GM19468 (cell line): ENCODE measurements around the gene DENND6B.
"Not testable (repeated sequence)": the region's sequence is repeated elsewhere in the genome, so short reads cannot be mapped to it uniquely, and the experiment has no call there.

Source experiments
- ATAC-seq: cut with Tn5 transposase; IDR thresholded peaks from one replicate; pipeline ENCODE4 v1.9.1; 2021; ENCODE audit warnings: mild to moderate bottlenecking, moderate library complexity, moderate number of reproducible peaks; ENCODE audit not compliant: unreplicated experiment; ENCODE audit errors: extremely low read depth

The DENND6B gene

DNA sequence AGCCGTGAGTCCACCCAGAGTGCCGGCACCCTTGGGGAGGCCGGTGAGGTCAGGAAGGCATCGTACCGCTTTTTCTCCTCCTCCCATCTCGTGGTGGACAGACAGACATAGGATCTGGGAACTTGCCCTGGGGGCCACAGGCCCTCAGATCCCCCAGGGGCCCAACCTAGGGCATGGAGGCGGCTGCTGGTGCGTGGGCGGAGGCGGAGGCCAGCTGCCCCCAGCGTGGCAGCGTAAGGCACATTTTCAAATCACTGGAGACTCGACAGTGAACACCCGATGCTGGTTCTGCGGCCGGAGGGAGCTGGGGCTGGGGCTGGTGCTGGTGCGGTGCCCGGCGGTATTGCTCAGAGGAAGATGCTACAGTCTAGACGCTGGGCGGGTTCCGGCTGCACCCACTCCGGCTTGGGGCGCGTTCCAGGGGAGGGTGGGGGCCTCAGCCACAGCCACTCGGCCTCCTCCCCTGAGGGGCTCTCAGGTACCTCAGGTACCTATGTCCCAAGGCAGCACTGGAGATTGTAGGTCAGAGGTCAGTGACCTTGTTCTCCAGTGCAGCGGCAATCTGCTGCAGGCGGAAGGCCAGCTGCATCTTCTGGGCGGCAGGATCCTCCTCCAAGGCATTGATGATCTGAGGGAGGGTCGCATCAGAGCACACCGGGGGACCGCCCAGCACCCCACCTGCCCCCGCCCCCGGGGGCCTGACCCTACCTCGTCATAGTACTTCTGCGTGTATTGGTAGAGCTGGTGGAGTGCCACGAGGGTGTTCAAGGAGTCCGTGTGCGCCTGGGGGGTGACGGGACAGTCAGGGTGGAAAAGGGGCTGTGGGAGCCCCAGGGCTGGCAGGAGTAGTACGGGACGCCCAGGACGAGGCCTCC is 51.4 kb downstream of the DENND6B start:
- ATAC-seq: no peak

DNA sequence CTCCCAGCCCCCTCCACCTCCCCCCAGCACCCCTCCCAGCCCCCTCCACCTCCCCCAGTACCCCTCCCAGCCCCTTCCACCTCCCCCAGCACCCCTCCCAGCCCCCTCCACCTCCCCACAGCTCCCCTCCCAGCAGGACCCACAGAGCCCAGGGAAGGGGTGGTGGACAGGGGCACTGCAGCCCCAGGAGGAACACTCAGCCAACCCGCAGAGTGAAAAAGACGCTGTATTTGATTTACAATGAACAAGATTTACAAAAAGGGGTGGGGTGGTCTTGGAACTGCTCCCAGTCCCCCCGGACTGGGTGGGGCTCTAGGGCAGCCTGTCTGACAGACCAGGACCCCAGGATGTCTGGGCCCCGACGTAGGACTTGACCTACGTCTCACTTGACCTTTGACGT is 52.0 kb downstream of the DENND6B start:
- no peak for ATAC-seq

DNA sequence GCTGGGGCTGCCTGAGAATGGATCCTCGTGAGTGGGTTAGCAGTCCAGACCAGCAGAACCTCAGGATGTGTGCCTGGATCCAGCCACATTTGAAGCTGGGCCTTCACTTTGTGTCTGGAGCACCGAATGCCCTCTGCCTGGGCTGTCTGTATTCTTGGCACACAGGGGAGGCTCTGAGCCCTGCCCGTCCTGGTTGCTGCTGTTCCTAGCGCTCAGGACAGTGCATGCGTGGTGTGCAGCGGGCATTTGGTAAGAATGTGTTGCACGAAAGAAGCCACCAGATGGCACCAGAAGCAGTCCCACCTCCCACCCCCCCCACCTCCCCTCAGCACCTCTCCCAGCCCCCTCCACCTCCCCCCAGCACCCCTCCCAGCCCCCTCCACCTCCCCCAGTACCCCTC is 52.5 kb downstream of the DENND6B start:
- ATAC-seq: no peak

DNA sequence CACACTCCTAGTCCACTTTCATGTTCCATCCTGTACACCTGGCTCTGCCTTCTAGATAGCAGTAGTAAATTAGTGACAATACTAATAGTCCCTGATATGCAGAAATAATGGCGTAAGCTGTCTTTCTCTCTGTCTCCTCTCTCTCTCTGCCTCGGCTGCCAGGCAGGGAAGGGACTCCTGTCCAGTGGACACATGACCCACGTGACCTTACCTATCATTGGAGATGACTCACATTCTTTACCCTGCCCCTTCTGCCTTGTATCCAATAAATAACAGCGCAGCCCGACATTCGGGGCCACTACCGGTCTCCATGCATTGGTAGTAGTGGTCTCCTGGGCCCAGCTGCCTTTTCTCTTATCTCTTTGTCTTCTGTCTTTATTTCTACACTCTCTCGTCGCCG is 53.0 kb downstream of the DENND6B start:
- not testable (repeated sequence) for ATAC-seq

DNA sequence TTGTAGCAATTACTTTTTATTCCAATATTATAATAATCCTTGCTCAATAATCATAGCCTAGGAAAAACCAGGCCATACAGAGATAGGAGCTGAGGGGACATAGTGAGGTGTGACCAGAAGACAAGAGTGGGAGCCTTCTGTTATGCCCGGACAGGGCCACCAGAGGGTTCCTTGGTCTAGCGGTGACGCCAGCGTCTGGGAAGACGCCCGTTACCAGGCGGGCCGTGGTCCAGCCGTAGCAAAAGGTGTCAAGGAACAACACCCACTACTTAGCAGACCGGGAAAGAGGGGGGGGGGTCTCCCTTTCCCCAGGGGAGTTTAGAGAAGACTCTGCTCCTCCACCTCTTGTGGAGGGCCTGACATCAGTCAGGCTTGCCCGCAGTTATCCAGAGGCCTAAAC is 53.5 kb downstream of the DENND6B start:
- not testable (repeated sequence) for ATAC-seq

DNA sequence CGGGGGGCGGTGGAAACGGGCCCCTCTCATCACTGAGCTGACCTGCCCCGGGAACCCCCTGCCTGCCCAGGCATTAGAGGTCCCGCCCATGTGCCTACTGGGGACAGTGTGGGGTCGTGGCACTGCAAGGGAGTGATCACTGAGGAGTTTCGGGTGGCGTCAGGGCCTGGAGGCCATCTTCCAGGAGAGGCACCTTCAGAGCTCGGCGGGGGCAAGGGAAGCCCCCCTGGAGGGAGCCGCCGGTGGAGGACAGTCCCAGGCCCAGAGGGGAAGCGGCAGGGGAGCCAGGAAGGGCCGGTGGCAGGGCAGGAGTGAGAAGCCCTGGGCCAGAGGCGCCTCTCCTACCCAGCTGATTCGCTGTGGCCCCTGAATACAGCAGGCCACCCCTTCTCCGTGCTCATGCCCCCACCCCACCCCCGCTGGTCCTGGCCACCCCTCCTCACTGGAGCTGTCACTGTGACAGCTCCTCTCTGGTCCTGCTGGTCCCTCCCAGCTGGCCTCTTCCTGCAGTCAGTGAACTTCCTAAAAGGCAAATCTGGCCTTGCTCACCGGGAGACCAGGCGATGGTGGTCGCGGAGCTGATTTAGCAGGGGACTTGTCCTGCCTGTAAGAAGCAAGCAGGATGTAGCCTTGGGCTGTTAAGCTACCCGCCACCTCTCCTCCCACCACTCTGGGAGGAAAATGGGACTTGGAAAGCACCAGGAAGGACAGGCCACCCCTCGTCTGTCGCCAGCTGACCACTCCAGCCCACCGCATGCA is 54.6 kb downstream of the DENND6B start:
- ATAC-seq: no peak

DNA sequence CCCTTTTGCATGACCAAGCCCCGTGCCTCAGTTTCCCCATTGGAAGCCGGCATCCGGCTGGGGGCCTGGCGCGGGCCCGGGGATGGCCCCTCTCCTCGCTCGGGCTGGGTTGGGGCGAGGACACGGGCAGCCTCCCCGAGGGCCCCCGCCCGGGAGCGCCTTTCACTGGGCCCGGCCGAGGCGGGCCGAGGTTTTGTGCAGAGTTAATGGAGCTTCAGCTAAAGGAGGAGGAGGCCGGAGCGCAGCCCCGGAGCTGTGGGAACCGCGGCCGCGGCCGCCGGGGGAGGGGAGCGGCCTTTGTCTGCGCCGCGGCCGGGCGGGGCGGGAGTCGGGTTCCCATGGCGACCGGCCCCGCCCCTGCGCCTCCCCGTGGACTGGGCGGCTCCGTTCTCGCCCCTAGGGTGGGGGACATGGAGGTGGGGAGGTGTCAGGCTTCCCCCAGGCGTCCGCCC is 55.3 kb downstream of the DENND6B start:
- no peak for ATAC-seq

DNA sequence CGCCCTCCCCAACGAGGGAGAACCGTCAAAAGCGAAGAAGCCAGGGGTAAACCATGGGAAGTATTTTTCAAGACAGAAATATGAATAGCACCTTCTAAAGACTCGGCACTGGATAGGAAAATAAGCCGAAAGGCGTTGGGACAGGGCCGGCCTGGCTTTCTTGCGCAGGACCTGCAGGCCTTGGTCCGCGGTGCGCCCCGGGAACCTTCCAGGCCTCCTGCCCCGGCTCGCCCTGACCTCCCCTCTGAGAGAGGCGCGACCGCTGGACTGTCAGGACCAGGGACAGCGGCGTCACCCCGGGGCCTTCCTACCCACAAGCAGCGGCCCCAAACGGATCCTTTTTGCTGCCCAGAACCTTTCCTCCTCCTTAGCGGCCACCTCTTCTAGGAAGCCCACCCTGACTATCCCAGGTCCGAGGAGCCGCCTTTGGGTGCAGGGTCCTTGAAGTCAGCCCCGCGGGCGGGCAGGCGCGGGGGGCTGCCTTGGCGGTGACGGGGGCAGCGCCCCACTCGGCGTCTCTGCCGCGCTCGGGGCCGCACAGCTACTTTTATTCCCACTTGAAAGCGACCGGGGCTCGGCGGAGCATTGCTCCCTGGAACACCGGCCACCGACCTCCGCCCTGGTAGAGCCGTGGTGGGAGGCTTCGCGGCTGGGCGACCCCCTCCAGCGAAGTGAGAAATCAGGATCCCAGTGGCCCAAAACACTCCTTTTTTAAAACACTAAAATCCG is 56.0 kb downstream of the DENND6B start:
- no peak for ATAC-seq

DNA sequence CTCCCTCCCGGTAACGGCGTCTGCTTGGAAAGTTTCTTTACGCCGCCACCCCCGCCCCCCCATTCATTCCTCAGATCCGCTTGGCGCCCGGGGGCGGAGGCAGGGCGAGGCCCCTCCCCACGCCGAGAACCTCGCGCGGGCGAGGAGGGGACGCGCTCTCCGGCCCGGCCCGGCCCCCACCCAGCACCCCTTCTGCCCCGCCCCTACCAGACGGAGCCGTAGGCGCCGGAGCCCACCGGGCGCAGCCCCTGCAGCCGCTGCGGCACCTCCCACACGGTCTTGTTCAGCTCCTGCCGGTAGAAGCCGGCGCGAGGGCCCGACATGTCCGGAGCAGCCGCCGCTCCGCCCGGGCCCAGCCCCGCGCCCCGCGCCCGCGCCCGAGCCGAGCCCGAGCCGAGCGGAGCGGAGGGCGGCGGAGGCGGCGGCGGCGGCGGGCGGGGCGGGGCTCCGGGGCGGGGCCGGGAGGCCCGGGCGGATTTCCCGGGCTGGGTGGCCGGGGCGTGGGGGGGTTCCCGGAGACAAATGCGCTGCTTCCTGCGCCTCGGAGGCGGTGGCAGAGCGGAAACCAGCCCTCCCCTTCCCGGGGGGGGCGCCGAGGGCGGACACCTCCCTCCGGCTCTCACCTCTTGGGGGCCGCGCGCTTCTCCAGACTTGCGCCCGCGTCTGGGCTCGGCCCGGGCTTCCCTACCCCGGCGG is 56.7 kb downstream of the DENND6B start, which contains the start of gene MAPK11:
TSS of gene MAPK11 (minus strand) at position 411 of the 696 bp plus-strand sequence. CDS start at position 323, 88 bp downstream.
- no peak for ATAC-seq

DNA sequence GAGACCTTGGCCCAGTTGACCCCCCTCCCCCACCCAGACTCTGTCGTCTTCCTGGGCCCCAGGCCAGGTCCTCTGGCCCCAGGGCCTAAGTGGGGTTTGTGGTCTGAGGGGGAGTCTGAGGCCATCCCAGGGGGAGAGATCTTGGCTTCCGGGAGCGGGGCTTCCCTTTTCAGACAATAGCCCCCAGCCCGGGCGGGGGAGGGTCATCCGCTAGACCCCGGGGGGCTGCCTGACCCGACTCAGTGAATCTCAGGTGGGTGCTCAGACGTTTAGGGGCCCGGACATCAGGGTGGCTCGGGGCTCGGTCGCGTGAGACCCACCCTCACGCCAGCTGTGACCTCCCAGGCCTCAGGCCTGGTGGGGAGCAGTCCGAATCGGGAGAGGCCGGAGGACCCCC is 57.2 kb downstream of the DENND6B start:
- ATAC-seq: no peak

DNA sequence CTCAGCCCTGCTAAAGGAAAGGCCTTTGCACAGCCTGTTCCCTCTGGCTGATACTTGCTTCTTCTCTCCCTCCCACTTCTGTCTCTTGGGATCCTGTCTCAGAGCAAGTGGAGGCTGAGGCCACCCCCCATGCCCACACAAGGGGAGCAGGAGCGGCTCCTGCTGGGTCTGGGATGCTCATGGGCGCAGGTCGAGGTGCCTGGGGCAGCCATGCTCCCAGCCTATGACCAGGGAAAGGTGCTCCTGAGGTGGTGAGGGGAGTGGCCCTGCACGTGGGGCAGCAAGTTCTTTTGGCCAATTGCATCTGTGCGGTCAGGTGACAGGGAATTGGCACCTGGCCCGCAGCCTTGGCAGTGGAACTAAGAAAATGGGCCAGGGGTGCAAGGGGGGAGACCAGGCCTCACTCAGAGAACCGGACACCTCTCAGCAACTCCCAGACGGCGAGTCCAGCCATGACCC is 58.1 kb downstream of the DENND6B start:
- no peak for ATAC-seq

DNA sequence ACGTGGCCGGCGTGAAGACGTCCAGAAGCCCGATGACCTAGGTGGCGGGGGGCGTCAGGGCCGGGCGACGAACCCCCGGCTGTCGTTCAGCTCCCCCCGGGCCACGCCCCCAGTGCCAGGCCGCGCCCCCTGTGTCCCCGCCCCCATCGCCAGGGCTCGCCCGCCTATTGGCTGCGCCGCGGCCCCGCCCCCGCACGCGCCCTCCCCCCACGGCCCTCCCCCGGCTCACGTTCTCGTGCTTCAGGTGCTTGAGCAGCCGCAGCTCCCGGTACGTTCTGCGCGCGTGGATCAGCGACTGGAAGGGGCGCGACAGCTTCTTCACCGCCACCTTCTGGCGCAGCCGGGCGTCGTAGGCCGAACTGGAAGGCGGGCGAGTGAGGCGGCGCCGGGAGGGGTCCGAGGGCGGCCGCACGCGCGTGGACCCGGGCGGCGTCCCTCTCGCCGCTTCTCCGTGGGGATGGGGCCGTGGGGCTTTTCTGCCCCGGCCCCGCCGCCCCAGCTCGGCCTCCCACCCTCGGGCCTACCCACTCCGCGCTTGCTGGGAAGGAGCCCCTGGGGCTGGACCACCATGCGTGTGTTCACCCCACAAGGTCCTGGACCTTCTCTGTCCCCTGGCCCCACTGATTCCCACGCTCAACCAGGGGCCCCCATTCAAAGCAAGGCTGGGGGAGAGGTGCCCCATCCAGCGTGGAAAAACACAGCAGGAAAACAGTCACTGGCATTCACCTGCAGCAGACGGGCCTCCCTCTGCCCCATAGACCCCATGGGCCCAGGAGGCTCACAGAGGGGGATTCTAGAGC is 59.0 kb downstream of the DENND6B start:
- no peak for ATAC-seq

DNA sequence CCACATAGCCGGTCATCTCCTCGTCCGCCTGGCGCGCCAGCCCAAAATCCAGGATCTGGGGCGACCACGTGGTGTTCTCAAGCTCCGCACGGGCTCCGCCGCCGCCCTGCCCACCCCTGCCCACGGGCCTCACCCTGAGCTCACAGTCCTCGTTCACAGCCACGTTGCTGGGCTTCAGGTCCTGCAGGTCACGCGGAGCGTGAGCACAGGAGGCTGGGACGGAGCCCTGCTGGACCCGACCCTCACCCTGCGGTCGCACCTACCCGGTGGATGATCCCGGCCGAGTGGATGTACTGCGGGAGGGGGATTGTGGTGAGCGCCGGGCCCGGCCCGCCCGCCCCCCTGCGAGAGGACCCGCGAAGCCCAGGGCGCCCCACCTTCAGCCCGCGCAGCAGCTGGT is 59.8 kb downstream of the DENND6B start:
- ATAC-seq: no peak

DNA sequence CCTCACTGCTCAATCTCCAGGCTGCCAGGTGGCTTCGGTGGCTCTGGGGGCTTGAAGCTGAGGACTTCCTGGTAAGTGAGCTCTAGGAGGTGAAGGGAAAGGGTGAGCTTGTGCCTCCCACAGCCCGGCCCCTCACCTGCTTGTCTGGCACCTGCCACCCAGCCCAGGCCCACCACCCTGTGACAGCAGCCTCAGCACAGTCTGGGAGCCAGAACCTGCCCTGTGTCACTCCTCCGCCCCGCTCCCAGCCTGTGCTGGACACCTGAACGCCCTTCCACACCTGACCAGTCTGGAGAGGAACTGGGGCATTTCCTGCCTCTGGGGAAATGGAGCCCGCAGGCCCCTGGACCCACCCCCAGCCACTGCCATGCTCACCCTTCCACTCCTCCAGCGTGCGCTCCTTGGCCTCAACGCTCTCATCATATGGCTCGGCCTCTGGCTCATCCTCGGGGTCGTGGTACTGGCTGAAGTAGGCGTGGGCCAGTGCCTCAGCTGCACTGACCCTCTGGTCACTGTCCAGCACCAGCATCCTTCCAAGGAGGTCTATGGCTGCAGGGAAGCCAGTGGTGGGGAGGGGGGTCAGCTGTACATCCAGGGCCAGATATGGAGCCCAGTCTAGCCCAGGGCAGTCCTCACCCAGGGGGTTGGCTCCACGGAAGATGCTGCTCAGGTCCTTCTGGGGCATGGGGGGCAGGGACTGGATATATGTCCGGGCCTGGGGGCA is 61.7 kb downstream of the DENND6B start:
- no peak for ATAC-seq

DNA sequence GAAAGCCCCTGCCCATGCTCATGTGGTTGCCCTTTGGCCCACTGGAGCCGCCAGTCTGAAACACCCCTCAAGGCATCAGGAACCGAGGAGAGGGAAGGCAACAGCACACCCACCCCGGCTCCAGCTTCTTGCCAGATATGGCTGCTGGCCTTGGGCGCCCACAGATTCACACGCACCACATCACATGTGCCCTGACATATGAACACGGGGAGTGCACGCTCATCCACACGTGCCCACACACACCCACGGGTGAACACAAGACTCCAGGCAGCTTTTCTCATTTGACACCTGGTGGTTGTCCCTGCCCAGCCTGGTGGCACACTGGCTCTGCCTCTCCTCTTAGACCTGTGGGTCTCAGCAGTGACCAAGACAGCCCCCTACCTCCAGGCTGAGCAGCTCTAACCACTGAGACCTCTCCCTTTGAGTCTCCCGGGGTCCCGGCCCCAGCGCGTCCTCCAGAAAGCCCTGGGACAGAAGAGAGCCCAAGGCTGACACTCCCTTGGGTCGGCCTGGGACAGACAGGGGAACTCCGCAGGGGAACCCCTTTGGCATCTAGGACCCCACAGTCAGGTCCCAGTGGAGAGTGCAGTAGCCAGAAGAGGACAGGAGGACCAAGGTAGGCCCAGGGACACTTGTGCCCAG is 62.6 kb downstream of the DENND6B start:
- no peak for ATAC-seq

DNA sequence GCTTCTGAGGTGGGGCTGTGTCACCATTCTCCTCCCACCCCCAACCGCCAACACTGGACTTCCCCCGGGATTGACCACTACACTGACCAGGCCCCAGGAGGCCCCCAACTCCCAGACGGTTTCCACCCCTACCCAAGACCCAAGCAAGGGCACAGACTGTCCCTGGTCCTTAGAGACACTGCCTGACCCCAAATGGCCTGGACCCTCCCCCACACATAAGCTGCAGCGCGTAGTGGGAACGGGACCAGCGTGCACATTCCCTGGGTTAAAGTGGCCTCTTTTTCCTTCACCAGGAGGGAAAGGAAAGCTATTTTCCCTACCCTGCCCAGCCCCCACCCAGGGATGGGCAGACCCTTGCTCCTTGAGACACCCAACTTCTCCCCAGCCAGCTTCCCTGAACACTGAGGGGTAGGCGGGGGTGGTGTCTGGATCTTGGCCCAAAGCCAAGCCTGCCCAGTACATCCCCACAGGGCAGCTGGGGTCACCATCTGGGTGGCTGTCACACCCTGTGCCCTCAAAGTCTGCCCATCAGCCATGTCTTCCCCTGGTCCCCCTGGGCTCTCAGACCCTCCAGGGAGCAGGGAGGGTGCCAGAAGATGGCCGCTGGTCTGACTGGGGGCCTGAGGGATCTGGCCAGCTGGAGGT is 63.7 kb downstream of the DENND6B start:
- no peak for ATAC-seq

DNA sequence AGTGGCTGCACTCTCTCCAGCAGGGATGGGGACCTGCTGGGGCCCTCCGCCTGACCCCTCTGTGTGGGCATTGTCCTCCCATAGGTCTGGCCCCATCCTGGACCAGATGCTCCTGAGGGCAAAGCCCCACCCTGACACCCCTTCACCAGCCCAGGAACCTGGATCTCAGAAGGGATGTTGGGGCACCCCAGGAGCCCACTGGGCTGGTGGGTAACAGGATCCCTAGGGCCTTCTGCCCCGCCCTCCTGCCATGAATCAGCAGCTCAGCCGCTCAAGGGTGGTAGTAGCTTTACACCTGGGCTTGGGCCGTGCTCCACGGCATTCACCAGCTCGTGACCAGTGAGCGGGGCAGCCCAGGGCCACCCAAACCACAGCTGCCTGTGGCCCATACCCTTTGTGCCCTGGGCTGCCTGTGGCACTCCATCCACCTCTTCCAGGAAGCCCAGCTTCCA is 64.3 kb downstream of the DENND6B start:
- ATAC-seq: no peak
